Endothelial cell of umbilical vein (primary cell): ENCODE data around the gene KLHL18. TPM values are rescaled to one million over a fixed set of nuclear protein-coding genes. Genes with fewer than 3 reads are reported as not detected.
"Not testable (repeated sequence)": the region's sequence is repeated elsewhere in the genome, so short reads cannot be mapped to it uniquely, and the experiment has no call there.

ENCODE experiments used
- BruUV-seq: library from RNA; stranded (reverse); fragments of 400-500 nt; replicated peaks from 2 replicates; lab custom pipeline; 2021; lab: Mats Ljungman, UMichigan
- CTCF ChIA-PET: fragments of 300-600, 350-600 bp; sonication (Branson Sonifier 250); formaldehyde crosslinking; loops from one replicate; lab custom pipeline; 2021; ENCODE audit warnings: antibody characterized with exemption, inconsistent platforms; lab: Charles Lee
- POLR2A ChIA-PET: fragments of 300-600, 350-600 bp; sonication (Branson Sonifier 250); formaldehyde crosslinking; loops from one replicate; lab custom pipeline; 2021; ENCODE audit warnings: antibody characterized with exemption, inconsistent platforms; lab: Charles Lee
- DNase-seq: peaks from one replicate; pipeline ENCODE4 v3.0.0-alpha.2; 2011; ENCODE audit warnings: low read depth, low spot score
- FAIRE-seq: peaks from 2 replicates; lab custom pipeline; 2011; peaks lifted over from hg19 to GRCh38; lab: Jason Lieb, UNC
- H2AFZ ChIP-seq: 2 replicates; pipeline ENCODE4 v1.6.0; 2012; ENCODE audit warnings: low read depth, low read length, control low read depth, inconsistent platforms
- H3K27ac ChIP-seq: 2 replicates; pipeline ENCODE4 v1.5.1; 2011; ENCODE audit warnings: low read depth, mild to moderate bottlenecking, control low read depth, low read length, moderate library complexity; ENCODE audit not compliant: insufficient read depth
- H3K27me3 ChIP-seq, 2 experiments: 2 replicates each; pipeline versions ENCODE4 v1.6.0 to v1.6.1; 2011; ENCODE audit warnings: low read length in 2 of 2, mixed read lengths in 1 of 2; ENCODE audit not compliant: control insufficient read depth in 2 of 2, insufficient read depth in 2 of 2
- H3K36me3 ChIP-seq, 2 experiments: 2 replicates in 1 of 2; 3 replicates in 1 of 2; pipeline ENCODE4 v1.5.1; 2011; ENCODE audit warnings: low read length in 2 of 2, mild to moderate bottlenecking in 1 of 2, moderate library complexity in 1 of 2; ENCODE audit not compliant: control insufficient read depth in 2 of 2, insufficient read depth in 2 of 2; ENCODE audit errors: extremely low read depth in 1 of 2
- H3K4me1 ChIP-seq: 3 replicates; pipeline ENCODE4 v1.5.1; 2011; ENCODE audit warnings: mild to moderate bottlenecking, low read length; ENCODE audit not compliant: control insufficient read depth, insufficient read depth; ENCODE audit errors: extremely low read depth
- H3K4me2 ChIP-seq: 2 replicates; pipeline ENCODE4 v1.6.1; 2011; ENCODE audit warnings: low read length, control low read depth, mixed read lengths; ENCODE audit not compliant: insufficient read depth
- H3K4me3 ChIP-seq, 3 experiments: fragments of 200-600 bp in 1 of 3; sonication (generic), shearing (Covaris generic) in 1 of 3; replicated peaks in 1 of 3; 2 replicates each; pipeline ENCODE4 v1.5.1; 2011 to 2016; ENCODE audit warnings: control low read depth in 3 of 3, low read length in 3 of 3, mild to moderate bottlenecking in 2 of 3, inconsistent platforms in 1 of 3, low read depth in 1 of 3, moderate library complexity in 1 of 3; ENCODE audit not compliant: insufficient read depth in 1 of 3
- H3K79me2 ChIP-seq: 2 replicates; pipeline ENCODE4 v1.6.0; 2012; ENCODE audit warnings: low read length, inconsistent platforms; ENCODE audit not compliant: control insufficient read depth, insufficient read depth
- H3K9ac ChIP-seq: replicated peaks from 2 replicates; pipeline ENCODE3; 2011; ENCODE audit warnings: low read length, control low read depth; ENCODE audit not compliant: insufficient read depth; ENCODE audit errors: extremely low read depth
- H3K9me1 ChIP-seq: replicated peaks from 3 replicates; pipeline ENCODE4 v1.6.0; 2011; ENCODE audit warnings: mild to moderate bottlenecking, low read length; ENCODE audit not compliant: control insufficient read depth, insufficient read depth; ENCODE audit errors: extremely low read depth
- H3K9me3 ChIP-seq: replicated peaks from 2 replicates; pipeline ENCODE4 v1.5.1; 2012; ENCODE audit warnings: low read length, inconsistent platforms; ENCODE audit not compliant: control insufficient read depth, insufficient read depth
- H4K20me1 ChIP-seq: replicated peaks from 2 replicates; pipeline ENCODE3; 2011; ENCODE audit warnings: mild to moderate bottlenecking, low read length; ENCODE audit not compliant: control insufficient read depth, insufficient read depth; ENCODE audit errors: extremely low read depth
- CTCF ChIP-seq, 2 donors: IDR thresholded peaks; 1 replicate in 1 of 2; 2 replicates in 1 of 2; pipeline ENCODE4 v1.5.1; 2011; ENCODE audit warnings: low read length in 2 of 2, mild to moderate bottlenecking in 2 of 2, moderate library complexity in 2 of 2, control low read depth in 1 of 2, inconsistent platforms in 1 of 2, low read depth in 1 of 2; ENCODE audit not compliant: insufficient read depth in 1 of 2; ENCODE audit errors: extremely low read depth in 1 of 2
- EZH2 ChIP-seq: IDR thresholded peaks from 2 replicates; pipeline ENCODE4 v1.6.1; 2012; ENCODE audit warnings: borderline replicate concordance, low read depth, mild to moderate bottlenecking, moderate library complexity, low read length, inconsistent platforms; ENCODE audit not compliant: severe bottlenecking
- FOS ChIP-seq: IDR thresholded peaks from 2 replicates; pipeline ENCODE4 v1.6.1; 2011; ENCODE audit warnings: mild to moderate bottlenecking, low read length, moderate library complexity, borderline replicate concordance; ENCODE audit not compliant: insufficient read depth
- GATA2 ChIP-seq: IDR thresholded peaks from 2 replicates; pipeline ENCODE4 v1.7.0; 2011; ENCODE audit warnings: low read depth, mild to moderate bottlenecking, moderate library complexity, mixed read lengths, low read length; ENCODE audit not compliant: insufficient read length, insufficient read depth
- JUN ChIP-seq: IDR thresholded peaks from 2 replicates; pipeline ENCODE4 v1.6.1; 2011; ENCODE audit warnings: borderline replicate concordance, low read depth; ENCODE audit not compliant: insufficient read length, insufficient read depth
- MAX ChIP-seq: IDR thresholded peaks from 2 replicates; pipeline ENCODE4 v1.6.1; 2011; ENCODE audit not compliant: insufficient read depth, insufficient read length
- MYC ChIP-seq: IDR thresholded peaks from one replicate; pipeline ENCODE4 v1.6.1; 2011; ENCODE audit warnings: mild to moderate bottlenecking, low read depth, low read length
- POLR2A ChIP-seq: IDR thresholded peaks from 2 replicates; pipeline ENCODE4 v1.6.1; 2012; ENCODE audit warnings: low read depth, mild to moderate bottlenecking, control low read depth, low read length
- dilution Hi-C: fragments of 300-500 bp; cut with MboI; formaldehyde crosslinking; loops from one replicate; pipeline ENCODE4 v1.15.0; 2019; ENCODE audit warnings: low sequenced_read_pairs; ENCODE audit not compliant: extremely low pct_ligation_motif_present
- intact Hi-C: fragments of 100-400 bp; cut with micrococcal nuclease; formaldehyde crosslinking; loops from one replicate; pipeline ENCODE4 v1.10.0; 2022
- polyA plus RNA-seq, 4 experiments: library from polyadenylated mRNA; depleted of rRNA in 3 of 4; stranded (reverse) in 3 of 4; unstranded in 1 of 4; fragments of >200 nt; gene quantifications; 2 replicates each; pipeline versions ENCODE4 v1.2.1 to v1.2.3, GENCODE V29; 2011 to 2012; ENCODE audit warnings: missing spikeins in 1 of 4
- total RNA-seq: library from RNA; stranded (reverse); gene quantifications from 2 replicates; pipeline ENCODE4 v1.2.3, GENCODE V29; 2021

The KLHL18 gene
- total and polyA plus RNA-seq, 2 donors (not counting 3 experiments of a cell fraction or from before 2014, with no cell fraction given): 43.4 to 58.1 TPM

GRCh38 chr3:47251689-47252088 lies 31.1 kb upstream of the KLHL18 start:
- H3K4me3 ChIP-seq: no peak overlapping the region
- POLR2A ChIA-PET: no interaction called here
- no peak overlapping the region for H3K4me2 ChIP-seq
- CTCF ChIA-PET: interaction anchor here (1.0 to 3.0 kb wide), 5 partner anchors 22 to 87 kb away, joined by 3 to 37 read pairs (median 6); partner anchors contain the start of gene SETD2
- dilution Hi-C loops (no loop called here), intact Hi-C loops (loop anchor here (2.0 kb wide), 1 partner anchor 31 kb away; the partner anchor contains the start of genes KIF9 and KLHL18)
- BruUV-seq: no TSS peak
- no peak overlapping the region for H2AFZ ChIP-seq
- H3K36me3 ChIP-seq: no peaks in the 10 kb centered on the region
- H4K20me1 ChIP-seq: no peaks in the 10 kb centered on the region
- no peak for TF ChIP-seq MYC
- no peak for TF ChIP-seq CTCF (IDR thresholded peaks at IDR 0.05; ENCODE audit: extremely low read depth in 1 of 2, insufficient read depth in 1 of 2, low read depth in 1 of 2, low read length in 2 of 2)
- TF ChIP-seq GATA2: no peak
- no peak for TF ChIP-seq FOS
- TF ChIP-seq MAX: no peak
- no peak for TF ChIP-seq EZH2
- TF ChIP-seq JUN: no peak
- no peak for TF ChIP-seq POLR2A
- H3K79me2 ChIP-seq: no peaks in the 10 kb centered on the region
- DNase-seq (no peak), FAIRE-seq (no peak)
- no peaks in the 10 kb centered on the region for H3K9me1 ChIP-seq
- H3K27ac ChIP-seq: no peak overlapping the region
- H3K4me1 ChIP-seq: no peaks in the 10 kb centered on the region
- no peaks in the 10 kb centered on the region for H3K9me3 ChIP-seq
- H3K9ac ChIP-seq: no peak overlapping the region
- H3K27me3 ChIP-seq: no peaks in the 10 kb centered on the region

- H3K27ac ChIP-seq, CTCF ChIA-PET, dilution Hi-C loops, FAIRE-seq, H3K79me2 ChIP-seq, H3K9me3 ChIP-seq, H3K9me1 ChIP-seq, H3K27me3 ChIP-seq, H3K4me1 ChIP-seq, H3K4me3 ChIP-seq, POLR2A ChIA-PET, H3K4me2 ChIP-seq, H2AFZ ChIP-seq, H3K36me3 ChIP-seq, intact Hi-C loops, H3K9ac ChIP-seq, H4K20me1 ChIP-seq, DNase-seq, BruUV-seq: not testable (repeated sequence)
Observed at GRCh38 chr3:47256331-47256730, 26.4 kb upstream of the KLHL18 start.
